HCT116 (cell line): ENCODE measurements around the gene TRIM37. TPM values are rescaled to one million over a fixed set of nuclear protein-coding genes. Genes with fewer than 3 reads are reported as not detected.

ENCODE experiments used
- ATAC-seq: fragments of 200-7000 bp; cut with Tn5 transposase; 2 replicates; pipeline ENCODE4 v1.9.1; 2020; ENCODE audit warnings: mild to moderate bottlenecking, moderate library complexity
- BruUV-seq: library from RNA; stranded (reverse); fragments of 400-500 nt; replicated peaks from 2 replicates; lab custom pipeline; 2021; lab: Mats Ljungman, UMichigan
- CTCF ChIA-PET: fragments of 300-600 bp; sonication (Branson Sonifier 250); formaldehyde crosslinking; loops from one replicate; lab custom pipeline; 2021; ENCODE audit warnings: antibody characterized with exemption; lab: Charles Lee
- POLR2A ChIA-PET: fragments of 300-600, 350-600 bp; sonication (Branson Sonifier 250); formaldehyde crosslinking; loops from one replicate; lab custom pipeline; 2021; ENCODE audit warnings: antibody characterized with exemption; lab: Charles Lee
- RAD21 ChIA-PET, 2 experiments: fragments of 300-600 bp; sonication (Branson Sonifier 250); formaldehyde crosslinking; loops; one replicate each; lab custom pipeline; 2023; ENCODE audit warnings: low total read pairs in 2 of 2; ENCODE audit not compliant: uncharacterized antibody in 2 of 2, unreplicated experiment in 2 of 2, low non-redundant PET in 1 of 2; lab: Charles Lee
- DNase-seq: peaks from one replicate; pipeline ENCODE4 v3.0.0-alpha.2; 2010; ENCODE audit warnings: low read depth, low spot score
- H2AFZ ChIP-seq: fragments of 200-600 bp; shearing (Covaris generic), sonication (generic); 2 replicates; pipeline ENCODE4 v1.6.1; 2017; ENCODE audit warnings: low read depth, mixed run types, mixed read lengths, antibody characterized with exemption, low read length; ENCODE audit not compliant: poor library complexity, severe bottlenecking
- H3K27ac ChIP-seq: 2 replicates; pipeline ENCODE4 v1.5.1; 2012; ENCODE audit warnings: low read depth, low read length
- H3K27me3 ChIP-seq: fragments of 200-600 bp; sonication (generic); 2 replicates; pipeline ENCODE4 v1.6.1; 2016; ENCODE audit warnings: mixed run types, low read length, mixed read lengths; ENCODE audit not compliant: insufficient read depth
- H3K36me3 ChIP-seq, 2 experiments: fragments of 200-500 bp in 1 of 2; fragments of 200-600 bp in 1 of 2; sonication (Bioruptor generic) in 1 of 2; sonication (generic) in 1 of 2; 2 replicates each; pipeline versions ENCODE4 v1.5.1 to v1.6.1; 2014 to 2016; ENCODE audit warnings: low read length in 2 of 2, inconsistent platforms in 1 of 2, mixed read lengths in 1 of 2, mixed run types in 1 of 2; ENCODE audit not compliant: insufficient read depth in 2 of 2, control insufficient read depth in 1 of 2
- H3K4me1 ChIP-seq, 2 experiments: fragments of 200-600 bp in 1 of 2; sonication (generic) in 1 of 2; 2 replicates each; pipeline versions ENCODE4 v1.5.1 to v1.6.1; 2012 to 2017; ENCODE audit warnings: low read length in 2 of 2, inconsistent platforms in 1 of 2, mild to moderate bottlenecking in 1 of 2, mixed read lengths in 1 of 2, mixed run types in 1 of 2, moderate library complexity in 1 of 2; ENCODE audit not compliant: insufficient read depth in 2 of 2, control insufficient read depth in 1 of 2
- H3K4me2 ChIP-seq: fragments of 200-600 bp; sonication (generic); 2 replicates; pipeline ENCODE4 v1.6.1; 2017; ENCODE audit warnings: mixed run types, low read length, mixed read lengths
- H3K4me3 ChIP-seq, 2 experiments: fragments of 200-600 bp in 1 of 2; sonication (generic) in 1 of 2; replicated peaks in 1 of 2; 2 replicates each; pipeline ENCODE4 v1.5.1; 2011 to 2016; ENCODE audit warnings: low read length in 2 of 2, control low read depth in 1 of 2, low read depth in 1 of 2, mild to moderate bottlenecking in 1 of 2, mixed read lengths in 1 of 2, mixed run types in 1 of 2
- H3K79me2 ChIP-seq: fragments of 200-600 bp; sonication (generic); 2 replicates; pipeline ENCODE4 v1.6.1; 2017; ENCODE audit warnings: mild to moderate bottlenecking, mixed run types, low read length, moderate library complexity, mixed read lengths; ENCODE audit not compliant: insufficient read depth
- H3K9ac ChIP-seq: fragments of 200-600 bp; sonication (generic); 2 replicates; pipeline ENCODE4 v1.6.1; 2016; ENCODE audit warnings: low read length, mixed read lengths
- H3K9me2 ChIP-seq: fragments of 200-600 bp; sonication (generic), shearing (Covaris generic); 2 replicates; pipeline ENCODE4 v1.6.1; 2017; ENCODE audit warnings: mixed run types, mild to moderate bottlenecking, moderate library complexity; ENCODE audit not compliant: insufficient read depth
- H3K9me3 ChIP-seq, 2 experiments: fragments of 200-500 bp in 1 of 2; fragments of 200-600 bp in 1 of 2; sonication (Bioruptor generic) in 1 of 2; sonication (generic) in 1 of 2; 2 replicates each; pipeline ENCODE4 v1.6.1; 2014 to 2017; ENCODE audit warnings: low read length in 2 of 2, mixed read lengths in 2 of 2, inconsistent platforms in 1 of 2, low read depth in 1 of 2, mild to moderate bottlenecking in 1 of 2, mixed run types in 1 of 2, moderate library complexity in 1 of 2; ENCODE audit not compliant: control insufficient read depth in 1 of 2, insufficient read depth in 1 of 2
- H4K20me1 ChIP-seq: fragments of 200-600 bp; sonication (generic), shearing (Covaris generic); 2 replicates; pipeline ENCODE4 v1.6.1; 2017; ENCODE audit warnings: mixed run types, mild to moderate bottlenecking, moderate library complexity; ENCODE audit not compliant: insufficient read depth
- ATF3 ChIP-seq: IDR thresholded peaks from 2 replicates; pipeline ENCODE4 v1.6.1; 2012
- CEBPB ChIP-seq: IDR thresholded peaks from 2 replicates; pipeline ENCODE4 v1.6.1; 2012; ENCODE audit warnings: low read depth
- EGR1 ChIP-seq: IDR thresholded peaks from 2 replicates; pipeline ENCODE4 v1.6.1; 2012; ENCODE audit warnings: low read depth
- ELF1 ChIP-seq: IDR thresholded peaks from 2 replicates; pipeline ENCODE4 v1.6.1; 2012; ENCODE audit warnings: low read depth, borderline replicate concordance
- EZH2 ChIP-seq: fragments of 200-600 bp; sonication (generic); IDR thresholded peaks from 2 replicates; pipeline ENCODE4 v1.6.1; 2017; ENCODE audit warnings: antibody characterized with exemption, mixed run types
- EZH2phosphoT487 ChIP-seq: fragments of 200-600 bp; IDR thresholded peaks from 2 replicates; pipeline ENCODE4 v1.6.1; 2018; ENCODE audit warnings: antibody characterized with exemption, borderline replicate concordance
- FOSL1 ChIP-seq: IDR thresholded peaks from 2 replicates; pipeline ENCODE4 v1.6.1; 2012; ENCODE audit warnings: low read depth
- POLR2A ChIP-seq: IDR thresholded peaks from 2 replicates; pipeline ENCODE4 v1.7.0; 2011; ENCODE audit warnings: borderline replicate concordance; ENCODE audit not compliant: insufficient read depth, insufficient read length; ENCODE audit errors: extremely low read depth
- POLR2AphosphoS5 ChIP-seq: IDR thresholded peaks from 2 replicates; pipeline ENCODE4 v1.6.1; 2011; ENCODE audit warnings: mild to moderate bottlenecking, low read depth, low read length, moderate library complexity
- RAD21 ChIP-seq: IDR thresholded peaks from 2 replicates; pipeline ENCODE4 v1.6.1; 2012; ENCODE audit warnings: low read depth, mild to moderate bottlenecking
- REST ChIP-seq: IDR thresholded peaks from 2 replicates; pipeline ENCODE4 v1.6.1; 2012; ENCODE audit warnings: low read depth
- SP1 ChIP-seq: IDR thresholded peaks from 2 replicates; pipeline ENCODE4 v1.6.1; 2012; ENCODE audit warnings: low read depth
- TCF7L2 ChIP-seq: IDR thresholded peaks from 2 replicates; pipeline ENCODE4 v1.7.0; 2011; ENCODE audit warnings: borderline replicate concordance, inconsistent platforms; ENCODE audit not compliant: insufficient read depth, insufficient read length; ENCODE audit errors: extremely low read depth
- YY1 ChIP-seq: IDR thresholded peaks from 2 replicates; pipeline ENCODE4 v1.6.1; 2011; ENCODE audit warnings: low read length, low read depth, moderate library complexity, mild to moderate bottlenecking; ENCODE audit not compliant: insufficient replicate concordance; ENCODE audit errors: extremely low read depth
- ZBTB33 ChIP-seq: IDR thresholded peaks from 2 replicates; pipeline ENCODE4 v1.6.1; 2011; ENCODE audit warnings: mild to moderate bottlenecking, low read length, moderate library complexity; ENCODE audit not compliant: insufficient replicate concordance; ENCODE audit errors: extremely low read depth
- ZNF274 ChIP-seq: fragments of 200-500 bp; sonication (Bioruptor generic); IDR thresholded peaks from 2 replicates; pipeline ENCODE4 v1.6.1; 2014; ENCODE audit warnings: mild to moderate bottlenecking, low read depth, low read length, inconsistent platforms
- intact Hi-C: fragments of 100-400 bp; cut with micrococcal nuclease; formaldehyde crosslinking; loops from 2 replicates; pipeline ENCODE4 v1.10.0; 2022
- total RNA-seq: library from RNA; stranded (reverse); gene quantifications from one replicate; pipeline ENCODE4 v1.2.1, GENCODE V29; 2021; ENCODE audit not compliant: unreplicated experiment
- TF ChIP-seq, protein P1 (sequence below), 3 experiments: fragments of 200-600 bp in 1 of 3; sonication (generic) in 1 of 3; IDR thresholded peaks in 2 of 3; conservative IDR thresholded peaks in 1 of 3; 2 replicates each; pipeline ENCODE4 v1.5.1; 2012 to 2017; ENCODE audit warnings: low read depth in 2 of 3, low read length in 2 of 3, antibody characterized with exemption in 1 of 3, borderline replicate concordance in 1 of 3, control low read depth in 1 of 3, mild to moderate bottlenecking in 1 of 3, mixed read lengths in 1 of 3, mixed run types in 1 of 3, moderate library complexity in 1 of 3; ENCODE audit not compliant: insufficient read depth in 1 of 3

The TRIM37 gene
- total RNA-seq, 1 experiment from 2014 or later = 55.7 TPM

DNA sequence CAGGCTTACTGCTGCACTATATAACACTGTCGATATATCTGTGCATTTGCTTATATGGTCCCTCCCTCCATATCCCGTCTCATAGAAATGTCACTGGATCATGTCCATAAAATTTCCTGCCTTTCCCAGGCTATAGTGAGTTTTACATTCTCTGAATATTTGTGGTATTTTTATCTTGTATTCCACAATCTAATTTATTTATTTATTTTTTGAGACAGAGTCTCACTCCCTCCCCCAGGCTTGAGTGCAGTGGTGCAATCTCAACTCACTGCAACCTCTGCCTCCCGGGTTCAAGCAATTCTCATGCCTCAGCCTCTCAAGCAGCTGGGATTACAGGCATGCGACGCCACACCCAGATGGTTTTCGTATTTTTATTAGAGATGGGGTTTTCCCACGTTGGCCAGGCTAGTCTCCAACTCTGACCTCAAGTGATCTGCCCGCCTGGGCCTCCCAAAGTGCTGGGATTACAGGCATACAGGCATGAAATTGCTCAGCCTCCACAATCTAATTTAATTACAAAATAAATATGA lies 12.9 kb downstream of the TRIM37 start:
- Histone ChIP-seq H2AFZ (no peak overlapping the region), H3K36me3 (peaks cover 3 to 22% of the 10 kb centered on the region in 2 experiments), H3K4me3 (no peak overlapping the region), H3K27me3 (no peaks in the 10 kb centered on the region), H3K27ac (no peak overlapping the region), H3K9ac (peak overlapping the region; percentile 11; the same call in 1 of the 2 replicates), H3K79me2 (peaks cover 78% of the 10 kb centered on the region), H4K20me1 (no peaks in the 10 kb centered on the region), H3K9me3 (no peaks in the 10 kb centered on the region), H3K4me2 (peak overlapping the region; percentile 45), H3K4me1 (peaks cover 32 to 35% of the 10 kb centered on the region in 2 experiments), H3K9me2 (no peaks in the 10 kb centered on the region)
- CTCF ChIA-PET = no interaction called here
- POLR2A ChIA-PET = interaction anchor here (0.6 kb wide), 1 partner anchor 349 kb away, joined by 4 read pairs; no protein-coding TSS in a partner anchor
- BruUV-seq = no TSS peak
- ATAC-seq (peak; percentile 78), DNase-seq (no peak)
- intact Hi-C loops = no loop called here
- TF ChIP-seq TCF7L2 = no peak
- TF ChIP-seq ZBTB33 = no peak
- TF ChIP-seq SP1 = no peak
- no peak for TF ChIP-seq RAD21
- no peak for TF ChIP-seq EZH2
- no peak for TF ChIP-seq CEBPB
- no peak for TF ChIP-seq REST
- no peak for TF ChIP-seq EGR1
- TF ChIP-seq FOSL1 = no peak
- no peak for TF ChIP-seq EZH2phosphoT487
- TF ChIP-seq ATF3 = no peak
- TF ChIP-seq ZNF274 = no peak
- TF ChIP-seq POLR2A = no peak
- TF ChIP-seq ELF1 = no peak
- no peak for TF ChIP-seq YY1
- TF ChIP-seq, protein P1, sequence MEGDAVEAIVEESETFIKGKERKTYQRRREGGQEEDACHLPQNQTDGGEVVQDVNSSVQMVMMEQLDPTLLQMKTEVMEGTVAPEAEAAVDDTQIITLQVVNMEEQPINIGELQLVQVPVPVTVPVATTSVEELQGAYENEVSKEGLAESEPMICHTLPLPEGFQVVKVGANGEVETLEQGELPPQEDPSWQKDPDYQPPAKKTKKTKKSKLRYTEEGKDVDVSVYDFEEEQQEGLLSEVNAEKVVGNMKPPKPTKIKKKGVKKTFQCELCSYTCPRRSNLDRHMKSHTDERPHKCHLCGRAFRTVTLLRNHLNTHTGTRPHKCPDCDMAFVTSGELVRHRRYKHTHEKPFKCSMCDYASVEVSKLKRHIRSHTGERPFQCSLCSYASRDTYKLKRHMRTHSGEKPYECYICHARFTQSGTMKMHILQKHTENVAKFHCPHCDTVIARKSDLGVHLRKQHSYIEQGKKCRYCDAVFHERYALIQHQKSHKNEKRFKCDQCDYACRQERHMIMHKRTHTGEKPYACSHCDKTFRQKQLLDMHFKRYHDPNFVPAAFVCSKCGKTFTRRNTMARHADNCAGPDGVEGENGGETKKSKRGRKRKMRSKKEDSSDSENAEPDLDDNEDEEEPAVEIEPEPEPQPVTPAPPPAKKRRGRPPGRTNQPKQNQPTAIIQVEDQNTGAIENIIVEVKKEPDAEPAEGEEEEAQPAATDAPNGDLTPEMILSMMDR (IDR thresholded peaks at IDR 0.05 in 2 of 3, conservative IDR thresholded peaks at IDR 0.05 in 1 of 3; ENCODE audit: borderline replicate concordance in 1 of 3, insufficient read depth in 1 of 3, low read depth in 2 of 3, low read length in 2 of 3) = no peak
- no peak for TF ChIP-seq POLR2AphosphoS5
- RAD21 ChIA-PET = no interaction called here
